WTC11 (cell line): ENCODE data around the gene C17orf113.

Experiments
- CREB1 ChIP-seq: sonication (generic); formaldehyde crosslinking; IDR thresholded peaks from 2 replicates; pipeline ENCODE4 v1.8.0; 2023; ENCODE audit warnings: mild to moderate bottlenecking, missing genetic modification reagents
- FOXK1 ChIP-seq: sonication (generic); formaldehyde crosslinking; IDR thresholded peaks from 2 replicates; pipeline ENCODE4 v1.8.0; 2022; ENCODE audit warnings: mild to moderate bottlenecking, moderate library complexity, missing genetic modification reagents
- FOXP1 ChIP-seq: sonication (generic); formaldehyde crosslinking; IDR thresholded peaks from 2 replicates; pipeline ENCODE4 v1.8.0; 2022; ENCODE audit warnings: missing genetic modification reagents, mild to moderate bottlenecking, moderate library complexity, borderline replicate concordance
- GRHL2 ChIP-seq: fragments of 250-450 bp; sonication (Bioruptor Pico); IDR thresholded peaks from 2 replicates; pipeline ENCODE4 v1.8.0; 2022; ENCODE audit warnings: mild to moderate bottlenecking, moderate library complexity; ENCODE audit not compliant: insufficient replicate concordance, severe bottlenecking
- NR1H2 ChIP-seq: sonication (generic); formaldehyde crosslinking; IDR thresholded peaks from 2 replicates; pipeline ENCODE4 v1.9.0; 2021; ENCODE audit warnings: mild to moderate bottlenecking, moderate library complexity, missing genetic modification reagents
- SMAD4 ChIP-seq: sonication (generic); formaldehyde crosslinking; IDR thresholded peaks from 2 replicates; pipeline ENCODE4 v1.8.0; 2022; ENCODE audit warnings: mild to moderate bottlenecking, missing genetic modification reagents
- TEAD4 ChIP-seq: sonication (generic); formaldehyde crosslinking; IDR thresholded peaks from 2 replicates; pipeline ENCODE4 v1.8.0; 2022; ENCODE audit warnings: mild to moderate bottlenecking, missing genetic modification reagents
- ZNF121 ChIP-seq: sonication (generic); formaldehyde crosslinking; IDR thresholded peaks from 2 replicates; pipeline ENCODE4 v1.8.0; 2023; ENCODE audit warnings: missing genetic modification reagents
- ZNF232 ChIP-seq: sonication (generic); formaldehyde crosslinking; IDR thresholded peaks from 2 replicates; pipeline ENCODE4 v1.8.0; 2022; ENCODE audit warnings: mild to moderate bottlenecking, missing genetic modification reagents
- ZNF263 ChIP-seq: sonication (generic); formaldehyde crosslinking; IDR thresholded peaks from 2 replicates; pipeline ENCODE4 v1.8.1; 2022; ENCODE audit warnings: low read depth, mild to moderate bottlenecking, moderate library complexity, missing genetic modification reagents
- TF ChIP-seq, protein P1 (sequence below): fragments of 200-600 bp; IDR thresholded peaks from 2 replicates; pipeline ENCODE4 v1.8.0; 2022; ENCODE audit warnings: antibody characterized with exemption
- TF ChIP-seq, protein P2 (sequence below): sonication (generic); formaldehyde crosslinking; IDR thresholded peaks from 2 replicates; pipeline ENCODE4 v1.8.1; 2023; ENCODE audit warnings: mild to moderate bottlenecking, moderate library complexity, missing genetic modification reagents
- TF ChIP-seq, protein P3 (sequence below): sonication (generic); formaldehyde crosslinking; IDR thresholded peaks from 2 replicates; pipeline ENCODE4 v1.8.1; 2022; ENCODE audit warnings: low read depth, missing genetic modification reagents, borderline replicate concordance
- TF ChIP-seq, protein P4 (sequence below): fragments of 250-450 bp; sonication (Bioruptor Pico); IDR thresholded peaks from 2 replicates; pipeline ENCODE4 v2.1.2; 2022; ENCODE audit warnings: mild to moderate bottlenecking, moderate library complexity

DNA sequence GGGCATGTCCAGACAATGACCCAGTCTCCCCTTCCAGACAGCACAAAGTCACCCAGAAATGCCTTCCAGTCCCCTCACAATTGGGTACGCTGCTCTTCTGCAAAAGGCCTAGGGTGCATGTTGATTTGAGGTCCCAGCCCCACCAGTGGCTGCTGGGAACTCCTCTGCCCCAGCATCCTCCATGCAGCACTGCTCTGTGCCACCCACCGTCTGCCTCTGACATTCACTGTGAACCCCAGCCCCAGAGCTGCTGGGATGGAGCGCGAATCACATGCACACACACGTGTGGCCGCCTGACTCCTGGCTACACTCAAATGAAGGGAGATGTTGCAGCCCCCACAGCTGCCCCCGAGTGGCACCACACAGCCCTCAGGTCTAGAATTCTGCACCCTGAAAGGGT lies 1.2 kb upstream of the C17orf113 start:
- TF ChIP-seq, protein P1, sequence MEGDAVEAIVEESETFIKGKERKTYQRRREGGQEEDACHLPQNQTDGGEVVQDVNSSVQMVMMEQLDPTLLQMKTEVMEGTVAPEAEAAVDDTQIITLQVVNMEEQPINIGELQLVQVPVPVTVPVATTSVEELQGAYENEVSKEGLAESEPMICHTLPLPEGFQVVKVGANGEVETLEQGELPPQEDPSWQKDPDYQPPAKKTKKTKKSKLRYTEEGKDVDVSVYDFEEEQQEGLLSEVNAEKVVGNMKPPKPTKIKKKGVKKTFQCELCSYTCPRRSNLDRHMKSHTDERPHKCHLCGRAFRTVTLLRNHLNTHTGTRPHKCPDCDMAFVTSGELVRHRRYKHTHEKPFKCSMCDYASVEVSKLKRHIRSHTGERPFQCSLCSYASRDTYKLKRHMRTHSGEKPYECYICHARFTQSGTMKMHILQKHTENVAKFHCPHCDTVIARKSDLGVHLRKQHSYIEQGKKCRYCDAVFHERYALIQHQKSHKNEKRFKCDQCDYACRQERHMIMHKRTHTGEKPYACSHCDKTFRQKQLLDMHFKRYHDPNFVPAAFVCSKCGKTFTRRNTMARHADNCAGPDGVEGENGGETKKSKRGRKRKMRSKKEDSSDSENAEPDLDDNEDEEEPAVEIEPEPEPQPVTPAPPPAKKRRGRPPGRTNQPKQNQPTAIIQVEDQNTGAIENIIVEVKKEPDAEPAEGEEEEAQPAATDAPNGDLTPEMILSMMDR: no peak
- no peak for TF ChIP-seq ZNF121 (CRISPR knock-in tag)
- TF ChIP-seq, protein P2, sequence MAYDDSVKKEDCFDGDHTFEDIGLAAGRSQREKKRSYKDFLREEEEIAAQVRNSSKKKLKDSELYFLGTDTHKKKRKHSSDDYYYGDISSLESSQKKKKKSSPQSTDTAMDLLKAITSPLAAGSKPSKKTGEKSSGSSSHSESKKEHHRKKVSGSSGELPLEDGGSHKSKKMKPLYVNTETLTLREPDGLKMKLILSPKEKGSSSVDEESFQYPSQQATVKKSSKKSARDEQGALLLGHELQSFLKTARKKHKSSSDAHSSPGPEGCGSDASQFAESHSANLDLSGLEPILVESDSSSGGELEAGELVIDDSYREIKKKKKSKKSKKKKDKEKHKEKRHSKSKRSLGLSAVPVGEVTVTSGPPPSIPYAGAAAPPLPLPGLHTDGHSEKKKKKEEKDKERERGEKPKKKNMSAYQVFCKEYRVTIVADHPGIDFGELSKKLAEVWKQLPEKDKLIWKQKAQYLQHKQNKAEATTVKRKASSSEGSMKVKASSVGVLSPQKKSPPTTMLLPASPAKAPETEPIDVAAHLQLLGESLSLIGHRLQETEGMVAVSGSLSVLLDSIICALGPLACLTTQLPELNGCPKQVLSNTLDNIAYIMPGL: no peak
- TF ChIP-seq, protein P3, sequence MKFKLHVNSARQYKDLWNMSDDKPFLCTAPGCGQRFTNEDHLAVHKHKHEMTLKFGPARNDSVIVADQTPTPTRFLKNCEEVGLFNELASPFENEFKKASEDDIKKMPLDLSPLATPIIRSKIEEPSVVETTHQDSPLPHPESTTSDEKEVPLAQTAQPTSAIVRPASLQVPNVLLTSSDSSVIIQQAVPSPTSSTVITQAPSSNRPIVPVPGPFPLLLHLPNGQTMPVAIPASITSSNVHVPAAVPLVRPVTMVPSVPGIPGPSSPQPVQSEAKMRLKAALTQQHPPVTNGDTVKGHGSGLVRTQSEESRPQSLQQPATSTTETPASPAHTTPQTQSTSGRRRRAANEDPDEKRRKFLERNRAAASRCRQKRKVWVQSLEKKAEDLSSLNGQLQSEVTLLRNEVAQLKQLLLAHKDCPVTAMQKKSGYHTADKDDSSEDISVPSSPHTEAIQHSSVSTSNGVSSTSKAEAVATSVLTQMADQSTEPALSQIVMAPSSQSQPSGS (CRISPR knock-in tag): no peak
- no peak for TF ChIP-seq NR1H2 (CRISPR knock-in tag)
- TF ChIP-seq, protein P4, sequence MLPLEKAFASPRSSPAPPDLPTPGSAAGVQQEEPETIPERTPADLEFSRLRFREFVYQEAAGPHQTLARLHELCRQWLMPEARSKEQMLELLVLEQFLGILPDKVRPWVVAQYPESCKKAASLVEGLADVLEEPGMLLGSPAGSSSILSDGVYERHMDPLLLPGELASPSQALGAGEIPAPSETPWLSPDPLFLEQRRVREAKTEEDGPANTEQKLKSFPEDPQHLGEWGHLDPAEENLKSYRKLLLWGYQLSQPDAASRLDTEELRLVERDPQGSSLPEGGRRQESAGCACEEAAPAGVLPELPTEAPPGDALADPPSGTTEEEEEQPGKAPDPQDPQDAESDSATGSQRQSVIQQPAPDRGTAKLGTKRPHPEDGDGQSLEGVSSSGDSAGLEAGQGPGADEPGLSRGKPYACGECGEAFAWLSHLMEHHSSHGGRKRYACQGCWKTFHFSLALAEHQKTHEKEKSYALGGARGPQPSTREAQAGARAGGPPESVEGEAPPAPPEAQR: no peak
- TF ChIP-seq CREB1 (CRISPR knock-in tag): no peak
- no peak for TF ChIP-seq GRHL2
- TF ChIP-seq FOXK1 (CRISPR knock-in tag): no peak
- no peak for TF ChIP-seq FOXP1 (CRISPR knock-in tag)
- TF ChIP-seq TEAD4 (CRISPR knock-in tag): no peak
- no peak for TF ChIP-seq SMAD4 (CRISPR knock-in tag)
- no peak for TF ChIP-seq ZNF263 (CRISPR knock-in tag)
- TF ChIP-seq ZNF232: no peak
